Body of pancreas (tissue), 4 donors: ENCODE results near the gene C10orf53. TPM values are rescaled to one million over a fixed set of nuclear protein-coding genes. Genes with fewer than 3 reads are reported as not detected.

Source experiments
- ATAC-seq: fragments of 150-250 bp; one replicate; pipeline ENCODE4 v1.9.1; 2016
- DNase-seq, 4 donors: peaks; one replicate each; pipeline ENCODE4 v3.0.0-alpha.2; 2019
- H3K27ac ChIP-seq, 4 donors: fragments of 200-600 bp; sonication (generic); 1 replicate in 3 of 4; 2 replicates in 1 of 4; pipeline versions ENCODE4 v1.5.1 to v1.6.1; 2016 to 2019; ENCODE audit warnings: mild to moderate bottlenecking in 1 of 4, mixed read lengths in 1 of 4, moderate library complexity in 1 of 4
- H3K27me3 ChIP-seq, 2 donors: fragments of 200-600 bp; sonication (generic); one replicate each; pipeline ENCODE4 v1.6.0; 2016; ENCODE audit warnings: mild to moderate bottlenecking in 1 of 2
- H3K36me3 ChIP-seq, 2 donors: fragments of 200-600 bp; sonication (generic); replicated peaks in 1 of 2; 2 replicates each; pipeline ENCODE4 v1.5.1; 2016; ENCODE audit warnings: low read depth in 2 of 2; ENCODE audit not compliant: insufficient read depth in 1 of 2
- H3K4me1 ChIP-seq: fragments of 200-600 bp; sonication (generic); one replicate; pipeline ENCODE4 v1.6.0; 2016
- H3K4me3 ChIP-seq, 2 donors: fragments of 200-600 bp; sonication (generic); 1 replicate in 1 of 2; 2 replicates in 1 of 2; pipeline ENCODE4 v1.5.1; 2016 to 2019
- H3K9me3 ChIP-seq, 3 donors: fragments of 200-600 bp; sonication (generic); 1 replicate in 2 of 3; 2 replicates in 1 of 3; pipeline ENCODE4 v1.5.1; 2016
- POLR2A ChIP-seq, 3 donors: fragments of 450-650 bp; IDR thresholded peaks; one replicate each; pipeline ENCODE4 v1.6.1; 2016; ENCODE audit warnings: antibody characterized with exemption in 3 of 3, mild to moderate bottlenecking in 2 of 3
- WGBS, 2 donors: methylation state at CpG; one replicate each; pipeline ENCODE4 v1.1.5; 2017; 5-methylcytosine and 5-hydroxymethylcytosine counted together
- intact Hi-C: fragments of 100-400 bp; cut with DNase I; formaldehyde crosslinking; loops from one replicate; pipeline ENCODE4 v1.15.1; 2023
- total RNA-seq, 2 donors: library from RNA; depleted of rRNA; stranded (reverse); fragments of >200 nt; gene quantifications; one replicate each; pipeline ENCODE4 v1.1.0, GENCODE V29; 2016
- TF ChIP-seq, protein P1 (sequence below), 7 experiments: fragments of 450-650 bp in 4 of 7; fragments of 200-600 bp in 3 of 7; sonication (generic) in 3 of 7; IDR thresholded peaks; one replicate each; pipeline ENCODE4 v1.5.1; 2016 to 2019; ENCODE audit warnings: antibody characterized with exemption in 7 of 7

Gene C10orf53
- total RNA-seq, 2 donors from 2014 or later = not detected

DNA sequence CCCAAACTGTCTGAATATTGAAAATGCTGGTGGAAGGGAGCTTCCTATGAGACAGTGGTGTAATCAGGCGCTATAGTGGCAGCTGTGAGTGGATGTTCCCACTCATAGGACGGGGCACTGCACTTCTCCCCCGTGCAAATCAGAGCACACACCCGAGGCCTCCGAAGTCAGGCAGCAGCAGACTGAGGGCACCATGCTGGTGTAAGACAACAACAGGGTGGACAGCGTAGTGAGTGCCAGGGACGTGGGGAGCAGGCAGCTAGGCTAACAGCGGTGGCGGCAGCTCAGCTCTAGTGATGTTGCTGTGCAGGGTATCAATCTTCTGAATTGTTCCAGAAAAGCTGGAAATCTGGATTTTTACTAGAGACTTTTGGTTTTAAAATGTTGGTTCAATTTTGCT lies 19.2 kb downstream of the C10orf53 start:
- Histone ChIP-seq H3K4me1 (no peaks in the 10 kb centered on the region), H3K9me3 (no peaks in the 10 kb centered on the region), H3K36me3 (no peaks in the 10 kb centered on the region), H3K4me3 (no peak overlapping the region), H3K27me3 (no peaks in the 10 kb centered on the region), H3K27ac (no peak overlapping the region)
- ATAC-seq (no peak), DNase-seq (no peak)
- TF ChIP-seq POLR2A (IDR thresholded peaks at IDR 0.05) = no peak
- TF ChIP-seq, protein P1, sequence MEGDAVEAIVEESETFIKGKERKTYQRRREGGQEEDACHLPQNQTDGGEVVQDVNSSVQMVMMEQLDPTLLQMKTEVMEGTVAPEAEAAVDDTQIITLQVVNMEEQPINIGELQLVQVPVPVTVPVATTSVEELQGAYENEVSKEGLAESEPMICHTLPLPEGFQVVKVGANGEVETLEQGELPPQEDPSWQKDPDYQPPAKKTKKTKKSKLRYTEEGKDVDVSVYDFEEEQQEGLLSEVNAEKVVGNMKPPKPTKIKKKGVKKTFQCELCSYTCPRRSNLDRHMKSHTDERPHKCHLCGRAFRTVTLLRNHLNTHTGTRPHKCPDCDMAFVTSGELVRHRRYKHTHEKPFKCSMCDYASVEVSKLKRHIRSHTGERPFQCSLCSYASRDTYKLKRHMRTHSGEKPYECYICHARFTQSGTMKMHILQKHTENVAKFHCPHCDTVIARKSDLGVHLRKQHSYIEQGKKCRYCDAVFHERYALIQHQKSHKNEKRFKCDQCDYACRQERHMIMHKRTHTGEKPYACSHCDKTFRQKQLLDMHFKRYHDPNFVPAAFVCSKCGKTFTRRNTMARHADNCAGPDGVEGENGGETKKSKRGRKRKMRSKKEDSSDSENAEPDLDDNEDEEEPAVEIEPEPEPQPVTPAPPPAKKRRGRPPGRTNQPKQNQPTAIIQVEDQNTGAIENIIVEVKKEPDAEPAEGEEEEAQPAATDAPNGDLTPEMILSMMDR (IDR thresholded peaks at IDR 0.05) = no peak
- 63 to 69% methylated on average over 9 of the region's 9 CpGs for WGBS, 2 donors
- intact Hi-C loops = no loop called here

DNA sequence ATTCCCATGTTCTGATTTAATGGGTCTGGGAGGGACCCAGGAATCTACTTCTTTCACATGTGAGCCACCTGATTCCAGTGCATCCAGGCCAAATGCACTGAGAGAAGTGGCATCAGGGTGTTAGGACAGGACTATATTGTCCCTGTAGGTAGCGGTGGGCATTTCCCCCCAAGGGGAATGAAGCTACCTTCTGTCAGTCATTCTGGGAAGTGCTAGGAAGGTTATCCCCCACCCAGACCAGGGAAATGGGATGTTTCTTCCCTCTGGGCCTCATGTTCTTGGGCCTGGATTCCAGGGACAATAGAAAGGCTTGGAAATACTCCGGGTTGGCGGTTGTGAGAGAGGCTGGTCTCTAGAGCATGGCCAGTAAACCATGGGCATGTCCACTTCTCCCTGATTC lies 20.8 kb downstream of the C10orf53 start:
- Histone ChIP-seq H3K4me1 (no peaks in the 10 kb centered on the region), H3K9me3 (no peaks in the 10 kb centered on the region), H3K4me3 (no peak overlapping the region), H3K36me3 (no peaks in the 10 kb centered on the region), H3K27me3 (no peaks in the 10 kb centered on the region), H3K27ac (no peak overlapping the region)
- ATAC-seq (no peak), DNase-seq (no peak)
- intact Hi-C loops = no loop called here
- 62 to 75% methylated on average over 2 to 3 of the region's 3 CpGs for WGBS, 2 donors
- no peak for TF ChIP-seq POLR2A (IDR thresholded peaks at IDR 0.05)
- TF ChIP-seq, protein P1 (IDR thresholded peaks at IDR 0.05) = no peak

DNA sequence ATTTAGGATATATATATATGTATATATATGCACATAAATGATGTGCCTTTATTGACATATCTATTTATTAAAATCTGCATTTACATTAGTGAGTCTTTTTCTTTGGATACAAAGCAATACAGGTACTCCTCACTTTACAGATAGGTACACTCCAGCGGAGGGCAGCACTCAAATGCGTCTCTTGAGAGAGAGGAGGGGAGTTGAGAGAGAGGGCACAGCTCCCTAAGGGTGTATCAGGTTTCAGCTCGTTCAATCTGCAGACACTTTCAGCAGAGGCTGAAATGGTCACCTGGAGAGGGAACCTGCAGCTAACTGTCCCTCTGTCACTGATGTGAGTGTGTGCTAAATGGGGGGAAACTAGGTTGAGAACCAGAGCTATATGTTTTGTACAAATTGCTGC lies 21.5 kb downstream of the C10orf53 start:
- Histone ChIP-seq H3K4me1 (no peaks in the 10 kb centered on the region), H3K27ac (no peak overlapping the region), H3K9me3 (no peaks in the 10 kb centered on the region), H3K36me3 (no peaks in the 10 kb centered on the region), H3K4me3 (no peak overlapping the region), H3K27me3 (no peaks in the 10 kb centered on the region)
- DNase-seq = no peak
- TF ChIP-seq POLR2A (IDR thresholded peaks at IDR 0.05) = no peak
- TF ChIP-seq, protein P1 (IDR thresholded peaks at IDR 0.05) = no peak
- intact Hi-C loops = no loop called here
- WGBS, 2 donors = 11 to 25% methylated on average over 3 of the region's 3 CpGs
- ATAC-seq = no peak

DNA sequence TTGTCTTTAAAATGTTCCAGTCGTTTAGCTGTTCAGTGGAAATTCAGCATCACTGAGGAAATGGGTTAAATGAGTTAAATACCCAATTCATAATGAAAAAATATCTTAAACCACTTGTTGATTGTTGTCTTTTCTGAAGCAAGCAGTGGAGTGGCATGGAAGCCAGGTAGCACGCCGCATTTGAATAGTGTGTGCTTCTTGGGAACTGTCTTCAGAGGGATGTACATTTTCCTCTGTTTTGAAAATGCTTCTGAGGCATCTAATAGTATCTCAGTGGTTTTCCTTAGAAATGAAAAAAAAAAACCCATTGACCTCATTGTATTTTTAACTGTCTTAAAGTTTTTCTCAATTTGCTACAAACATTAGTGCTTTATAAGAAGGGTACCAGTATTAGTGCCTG lies 28.1 kb downstream of the C10orf53 start:
- Histone ChIP-seq H3K4me1 (no peaks in the 10 kb centered on the region), H3K4me3 (no peak overlapping the region), H3K27ac (no peak overlapping the region), H3K36me3 (no peaks in the 10 kb centered on the region), H3K9me3 (no peaks in the 10 kb centered on the region), H3K27me3 (no peaks in the 10 kb centered on the region)
- intact Hi-C loops = no loop called here
- no peak for TF ChIP-seq POLR2A (IDR thresholded peaks at IDR 0.05)
- TF ChIP-seq, protein P1 (IDR thresholded peaks at IDR 0.05) = no peak
- DNase-seq = no peak
- no peak for ATAC-seq
- 62 to 63% methylated on average over 3 of the region's 3 CpGs for WGBS, 2 donors

DNA sequence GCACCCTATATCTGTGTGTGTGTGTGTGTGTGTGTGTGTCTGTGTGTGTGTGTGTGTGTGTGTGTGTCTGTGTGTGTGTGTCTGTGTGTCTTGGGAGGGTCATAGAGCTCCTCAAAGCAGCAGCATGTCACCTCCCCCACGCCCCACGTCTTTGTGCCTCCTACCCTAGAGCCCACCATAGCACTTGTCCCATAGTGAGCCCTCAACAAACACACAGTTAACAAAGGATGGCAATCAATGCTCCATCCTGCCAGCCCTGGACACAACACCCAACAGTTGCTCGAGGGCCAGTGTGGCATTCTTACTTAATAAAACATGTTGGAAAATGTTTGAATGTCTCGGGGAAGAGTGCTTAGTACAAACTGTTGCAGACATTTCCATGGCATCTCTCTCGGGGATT lies 30.5 kb downstream of the C10orf53 start:
- WGBS, 2 donors = 36 to 59% methylated on average over 3 to 5 of the region's 5 CpGs
- intact Hi-C loops = no loop called here
- no peaks in the 10 kb centered on the region for H3K27me3 ChIP-seq
- ATAC-seq (no peak), DNase-seq (no peak)
- no peaks in the 10 kb centered on the region for H3K4me1 ChIP-seq
- H3K9me3 ChIP-seq = no peaks in the 10 kb centered on the region
- H3K4me3 ChIP-seq = no peak overlapping the region
- no peaks in the 10 kb centered on the region for H3K36me3 ChIP-seq
- no peak overlapping the region for H3K27ac ChIP-seq
- no peak for TF ChIP-seq POLR2A (IDR thresholded peaks at IDR 0.05)
- TF ChIP-seq, protein P1 (IDR thresholded peaks at IDR 0.05) = no peak
